A673 (cell line): ENCODE results near the gene NIN. TPM values are rescaled to one million over a fixed set of nuclear protein-coding genes. Genes with fewer than 3 reads are reported as not detected.

Experiments used
- BruUV-seq: library from RNA; stranded (reverse); fragments of 400-500 nt; replicated peaks from 2 replicates; lab custom pipeline; 2021; lab: Mats Ljungman, UMichigan
- CTCF ChIA-PET: fragments of 300-600 bp; sonication (Branson Sonifier 250); formaldehyde crosslinking; loops from one replicate; lab custom pipeline; 2022; ENCODE audit warnings: antibody characterized with exemption; lab: Charles Lee
- POLR2A ChIA-PET: fragments of 300-600 bp; sonication (Branson Sonifier 250); formaldehyde crosslinking; loops from one replicate; lab custom pipeline; 2022; ENCODE audit warnings: antibody characterized with exemption; ENCODE audit not compliant: low non-redundant PET; lab: Charles Lee
- DNase-seq: peaks from one replicate; pipeline ENCODE4 v3.0.0-alpha.2; 2015; ENCODE audit warnings: low spot score
- H3K27ac ChIP-seq: fragments of 200-600 bp; sonication (generic); 2 replicates; pipeline ENCODE4 v1.5.1; 2016; ENCODE audit warnings: mixed run types, low read depth, mild to moderate bottlenecking, mixed read lengths, antibody characterized with exemption, low read length; ENCODE audit not compliant: poor library complexity, severe bottlenecking
- H3K27me3 ChIP-seq: fragments of 200-600 bp; sonication (generic); replicated peaks from 2 replicates; pipeline ENCODE4 v1.6.1; 2017; ENCODE audit warnings: mixed run types, low read depth, mild to moderate bottlenecking, mixed read lengths, antibody characterized with exemption, low read length; ENCODE audit not compliant: insufficient read depth, poor library complexity
- H3K36me3 ChIP-seq: fragments of 200-600 bp; sonication (generic); 2 replicates; pipeline ENCODE4 v1.6.1; 2016; ENCODE audit warnings: mixed run types, mild to moderate bottlenecking, mixed read lengths, antibody characterized with exemption, low read length; ENCODE audit not compliant: insufficient read depth, poor library complexity, severe bottlenecking
- H3K4me1 ChIP-seq: fragments of 200-600 bp; sonication (generic); 2 replicates; pipeline ENCODE4 v1.6.1; 2017; ENCODE audit warnings: mixed run types, mild to moderate bottlenecking, mixed read lengths, antibody characterized with exemption, low read length; ENCODE audit not compliant: insufficient read depth, poor library complexity, severe bottlenecking
- H3K4me3 ChIP-seq: fragments of 200-600 bp; sonication (generic); 2 replicates; pipeline ENCODE4 v1.5.1; 2016; ENCODE audit warnings: low read depth, mixed run types, mild to moderate bottlenecking, mixed read lengths, low read length; ENCODE audit not compliant: poor library complexity, severe bottlenecking
- H3K9me3 ChIP-seq: fragments of 200-600 bp; sonication (generic); 2 replicates; pipeline ENCODE4 v1.6.1; 2016; ENCODE audit warnings: mixed run types, low read depth, mild to moderate bottlenecking, mixed read lengths, antibody characterized with exemption, low read length; ENCODE audit not compliant: poor library complexity, severe bottlenecking
- EZH2 ChIP-seq: fragments of 200-600 bp; sonication (generic); IDR thresholded peaks from 2 replicates; pipeline ENCODE4 v1.6.1; 2017; ENCODE audit warnings: borderline replicate concordance, low read depth, mild to moderate bottlenecking, mixed read lengths, antibody characterized with exemption, low read length; ENCODE audit not compliant: poor library complexity, severe bottlenecking
- intact Hi-C: fragments of 100-400 bp; cut with micrococcal nuclease; formaldehyde crosslinking; loops from one replicate; pipeline ENCODE4 v1.10.0; 2022; ENCODE audit not compliant: unreplicated experiment
- total RNA-seq: library from RNA; stranded (reverse); gene quantifications from 2 replicates; pipeline ENCODE4 v1.2.3, GENCODE V29; 2021
- TF ChIP-seq, protein P1 (sequence below): fragments of 300-800, 200-600 bp; sonication (generic); conservative IDR thresholded peaks from 2 replicates; pipeline ENCODE4 v1.5.1; 2017; ENCODE audit warnings: low read depth, mild to moderate bottlenecking, antibody characterized with exemption, low read length, moderate library complexity, mixed read lengths

Gene NIN
- total RNA-seq, 1 experiment from 2014 or later: 63.5 TPM

DNA sequence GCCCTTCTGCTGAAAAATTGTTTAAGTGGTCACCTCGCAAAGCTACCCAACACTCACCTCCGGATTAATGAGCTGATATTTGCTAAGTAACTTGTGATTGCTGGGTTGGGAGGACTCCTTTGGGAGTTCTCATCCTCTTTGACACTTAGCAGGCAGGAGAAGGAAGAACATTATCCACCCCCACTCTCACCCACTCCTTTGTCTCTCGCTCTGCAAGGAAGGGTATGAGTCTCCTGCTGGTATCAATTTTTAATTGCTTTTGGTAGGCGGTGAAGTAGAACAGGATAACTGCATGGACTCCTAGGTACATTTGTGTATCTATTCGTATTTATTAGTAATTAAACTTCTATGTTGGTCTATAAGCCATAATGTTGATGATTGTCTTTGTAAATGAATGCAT lies 34.0 kb upstream of the NIN start:
- Histone ChIP-seq H3K36me3 (no peaks in the 10 kb centered on the region), H3K27ac (no peak overlapping the region), H3K4me3 (no peak overlapping the region), H3K4me1 (no peaks in the 10 kb centered on the region), H3K9me3 (no peaks in the 10 kb centered on the region), H3K27me3 (peaks cover 3% of the 10 kb centered on the region)
- TF ChIP-seq EZH2: no peak
- TF ChIP-seq, protein P1, sequence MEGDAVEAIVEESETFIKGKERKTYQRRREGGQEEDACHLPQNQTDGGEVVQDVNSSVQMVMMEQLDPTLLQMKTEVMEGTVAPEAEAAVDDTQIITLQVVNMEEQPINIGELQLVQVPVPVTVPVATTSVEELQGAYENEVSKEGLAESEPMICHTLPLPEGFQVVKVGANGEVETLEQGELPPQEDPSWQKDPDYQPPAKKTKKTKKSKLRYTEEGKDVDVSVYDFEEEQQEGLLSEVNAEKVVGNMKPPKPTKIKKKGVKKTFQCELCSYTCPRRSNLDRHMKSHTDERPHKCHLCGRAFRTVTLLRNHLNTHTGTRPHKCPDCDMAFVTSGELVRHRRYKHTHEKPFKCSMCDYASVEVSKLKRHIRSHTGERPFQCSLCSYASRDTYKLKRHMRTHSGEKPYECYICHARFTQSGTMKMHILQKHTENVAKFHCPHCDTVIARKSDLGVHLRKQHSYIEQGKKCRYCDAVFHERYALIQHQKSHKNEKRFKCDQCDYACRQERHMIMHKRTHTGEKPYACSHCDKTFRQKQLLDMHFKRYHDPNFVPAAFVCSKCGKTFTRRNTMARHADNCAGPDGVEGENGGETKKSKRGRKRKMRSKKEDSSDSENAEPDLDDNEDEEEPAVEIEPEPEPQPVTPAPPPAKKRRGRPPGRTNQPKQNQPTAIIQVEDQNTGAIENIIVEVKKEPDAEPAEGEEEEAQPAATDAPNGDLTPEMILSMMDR: no peak
- no TSS peak for BruUV-seq
- intact Hi-C loops: no loop called here
- ChIA-PET POLR2A (interaction anchor here (0.7 kb wide), 1 partner anchor 305 kb away, joined by 3 read pairs; no protein-coding TSS in a partner anchor), CTCF (no interaction called here)
- DNase-seq: peak; percentile 10

DNA sequence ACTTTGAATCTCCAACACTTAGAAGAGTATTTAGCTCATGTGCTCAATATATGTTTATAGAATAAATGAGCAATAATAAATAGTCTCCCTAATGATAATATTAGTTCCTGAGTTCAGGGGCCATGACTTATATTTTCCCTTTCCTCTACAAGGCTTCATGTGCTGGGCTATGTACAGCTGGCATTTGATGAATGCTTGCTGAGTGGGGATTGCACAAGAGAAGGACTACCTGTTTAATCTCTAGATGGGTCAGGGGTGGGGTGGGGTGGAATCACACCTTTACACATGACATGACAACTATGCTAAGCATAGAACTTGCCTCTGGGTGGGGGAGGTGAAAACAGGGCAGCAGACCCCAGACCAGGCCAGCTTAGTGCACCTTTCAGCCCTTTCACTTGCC lies 33.3 kb upstream of the NIN start:
- CTCF ChIA-PET: interaction anchor here (0.5 kb wide), 1 partner anchor 10 kb away, joined by 4 read pairs; no protein-coding TSS in a partner anchor
- TF ChIP-seq, protein P1: no peak
- TF ChIP-seq EZH2: no peak
- intact Hi-C loops: no loop called here
- Histone ChIP-seq H3K4me1 (no peaks in the 10 kb centered on the region), H3K27ac (no peak overlapping the region), H3K9me3 (no peaks in the 10 kb centered on the region), H3K36me3 (no peaks in the 10 kb centered on the region), H3K4me3 (no peak overlapping the region), H3K27me3 (peaks cover 3% of the 10 kb centered on the region)
- no TSS peak for BruUV-seq
- POLR2A ChIA-PET: no interaction called here
- DNase-seq: no peak

DNA sequence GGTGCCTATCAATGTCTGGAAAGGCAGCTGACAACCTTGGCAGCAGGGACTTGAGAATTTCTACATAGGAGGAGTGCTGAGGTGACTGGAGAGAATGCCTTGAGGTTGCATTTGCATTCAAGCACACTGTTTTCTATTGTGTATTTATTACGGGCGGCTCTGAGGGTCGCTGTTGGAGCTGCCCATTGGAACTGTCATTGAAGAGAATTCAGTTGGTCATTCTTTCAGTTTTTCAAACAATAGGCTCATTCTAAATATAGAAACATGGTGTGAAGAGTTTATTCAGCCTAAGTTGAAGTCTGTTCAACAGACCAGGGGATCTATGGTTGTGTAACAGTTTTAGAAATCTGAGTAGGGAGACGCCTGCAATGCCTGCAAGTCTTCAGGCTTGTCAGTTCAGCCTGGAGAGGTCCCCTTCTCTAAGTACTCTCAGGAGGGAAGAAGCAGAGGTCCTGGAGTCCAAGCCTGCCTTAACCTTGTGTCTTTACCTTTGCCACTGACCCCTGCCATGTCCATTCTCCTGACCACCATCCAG lies 31.1 kb upstream of the NIN start:
- TF ChIP-seq EZH2: no peak
- TF ChIP-seq, protein P1: no peak
- H3K27ac ChIP-seq: no peak overlapping the region
- DNase-seq: no peak
- H3K4me1 ChIP-seq: no peaks in the 10 kb centered on the region
- intact Hi-C loops: no loop called here
- no peaks in the 10 kb centered on the region for H3K36me3 ChIP-seq
- H3K4me3 ChIP-seq: no peak overlapping the region
- H3K9me3 ChIP-seq: no peaks in the 10 kb centered on the region
- H3K27me3 ChIP-seq: no peaks in the 10 kb centered on the region
- BruUV-seq: no TSS peak
- ChIA-PET POLR2A (no interaction called here), CTCF (no interaction called here)
